GM12873 (cell line): ENCODE data around the gene STIP1.

Experiments
- CTCF ChIP-seq: IDR thresholded peaks from 2 replicates; pipeline ENCODE4 v1.5.1; 2012; ENCODE audit warnings: low read depth, mild to moderate bottlenecking, moderate library complexity, low read length, control low read depth; ENCODE audit not compliant: insufficient read depth; ENCODE audit errors: missing control alignments

STIP1 gene

GRCh38 chr11:64238076-64238475, 52.1 kb downstream of the STIP1 start:
- no peak for TF ChIP-seq CTCF

GRCh38 chr11:64238999-64239398, 53.0 kb downstream of the STIP1 start:
- TF ChIP-seq CTCF, result no peak

GRCh38 chr11:64239662-64240434, 53.9 kb downstream of the STIP1 start:
- no peak for TF ChIP-seq CTCF

GRCh38 chr11:64240435-64241240, 54.7 kb downstream of the STIP1 start, which contains the start of gene FKBP2:
Gene FKBP2 (plus strand): TSS chr11:64241095. CDS start chr11:64242388, 1,293 bp downstream.
- no peak for TF ChIP-seq CTCF

- TF ChIP-seq CTCF, result no peak
Measured at GRCh38 chr11:64241241-64241490, 55.2 kb downstream of the STIP1 start.

GRCh38 chr11:64241491-64242374, 55.8 kb downstream of the STIP1 start:
- peak; percentile 12 for TF ChIP-seq CTCF

GRCh38 chr11:64243236-64243854, 57.4 kb downstream of the STIP1 start:
- TF ChIP-seq CTCF, result no peak
